Upper lobe of right lung (tissue), 1 donor: Measurements from ENCODE around the gene ZBTB8OS. TPM values are rescaled to one million over a fixed set of nuclear protein-coding genes. Genes with fewer than 3 reads are reported as not detected.
"Not testable (repeated sequence)": the region's sequence is repeated elsewhere in the genome, so short reads cannot be mapped to it uniquely, and the experiment has no call there.

ENCODE experiments used
- ATAC-seq: fragments of 200-7000 bp; cut with Tn5 transposase; one replicate; pipeline ENCODE4 v1.9.1; 2020; ENCODE audit warnings: mild to moderate bottlenecking, moderate library complexity
- DNase-seq: peaks from one replicate; pipeline ENCODE4 v3.0.0-alpha.2; 2020
- H3K27ac ChIP-seq: fragments of 200-600 bp; one replicate; pipeline ENCODE4 v1.8.0; 2022
- H3K27me3 ChIP-seq: fragments of 200-600 bp; one replicate; pipeline ENCODE4 v1.8.0; 2022; ENCODE audit warnings: mild to moderate bottlenecking
- H3K36me3 ChIP-seq: fragments of 200-600 bp; one replicate; pipeline ENCODE4 v1.8.0; 2022
- H3K4me1 ChIP-seq: fragments of 200-600 bp; one replicate; pipeline ENCODE4 v1.8.0; 2022
- H3K4me3 ChIP-seq: fragments of 200-600 bp; one replicate; pipeline ENCODE4 v1.8.0; 2022; ENCODE audit warnings: mild to moderate bottlenecking
- H3K9me3 ChIP-seq: fragments of 200-600 bp; one replicate; pipeline ENCODE4 v1.8.0; 2022
- intact Hi-C: fragments of 100-400 bp; cut with DNase I; formaldehyde crosslinking; loops from one replicate; pipeline ENCODE4 v1.11.0; 2022
- total RNA-seq: library from RNA; stranded (reverse); fragmentation: NEBNext Ultra II Directional; extraction: Animal tissue kit (Norgen Biotek cat#: 25700); gene quantifications from one replicate; pipeline ENCODE4 v1.2.1, GENCODE V29; 2021
- TF ChIP-seq, protein P1 (sequence below): fragments of 200-600 bp; IDR thresholded peaks from one replicate; pipeline ENCODE4 v1.8.0; 2022; ENCODE audit warnings: antibody characterized with exemption
- donor health status: DM: no; HTN: yes; CAD: no; lungs with severe emphysema.

The ZBTB8OS gene
- total RNA-seq, 1 donor from 2014 or later: 47.8 TPM

GRCh38 chr1:32685498-32685897 is 35.1 kb upstream of the ZBTB8OS start:
- TF ChIP-seq, protein P1, sequence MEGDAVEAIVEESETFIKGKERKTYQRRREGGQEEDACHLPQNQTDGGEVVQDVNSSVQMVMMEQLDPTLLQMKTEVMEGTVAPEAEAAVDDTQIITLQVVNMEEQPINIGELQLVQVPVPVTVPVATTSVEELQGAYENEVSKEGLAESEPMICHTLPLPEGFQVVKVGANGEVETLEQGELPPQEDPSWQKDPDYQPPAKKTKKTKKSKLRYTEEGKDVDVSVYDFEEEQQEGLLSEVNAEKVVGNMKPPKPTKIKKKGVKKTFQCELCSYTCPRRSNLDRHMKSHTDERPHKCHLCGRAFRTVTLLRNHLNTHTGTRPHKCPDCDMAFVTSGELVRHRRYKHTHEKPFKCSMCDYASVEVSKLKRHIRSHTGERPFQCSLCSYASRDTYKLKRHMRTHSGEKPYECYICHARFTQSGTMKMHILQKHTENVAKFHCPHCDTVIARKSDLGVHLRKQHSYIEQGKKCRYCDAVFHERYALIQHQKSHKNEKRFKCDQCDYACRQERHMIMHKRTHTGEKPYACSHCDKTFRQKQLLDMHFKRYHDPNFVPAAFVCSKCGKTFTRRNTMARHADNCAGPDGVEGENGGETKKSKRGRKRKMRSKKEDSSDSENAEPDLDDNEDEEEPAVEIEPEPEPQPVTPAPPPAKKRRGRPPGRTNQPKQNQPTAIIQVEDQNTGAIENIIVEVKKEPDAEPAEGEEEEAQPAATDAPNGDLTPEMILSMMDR: no peak
- no peak overlapping the region for H3K27ac ChIP-seq
- H3K4me3 ChIP-seq: no peak overlapping the region
- no peaks in the 10 kb centered on the region for H3K9me3 ChIP-seq
- intact Hi-C loops: no loop called here
- H3K36me3 ChIP-seq: peaks cover 56% of the 10 kb centered on the region
- DNase-seq (no peak), ATAC-seq (no peak)
- no peaks in the 10 kb centered on the region for H3K27me3 ChIP-seq
- H3K4me1 ChIP-seq: peaks cover 29% of the 10 kb centered on the region

DNA sequence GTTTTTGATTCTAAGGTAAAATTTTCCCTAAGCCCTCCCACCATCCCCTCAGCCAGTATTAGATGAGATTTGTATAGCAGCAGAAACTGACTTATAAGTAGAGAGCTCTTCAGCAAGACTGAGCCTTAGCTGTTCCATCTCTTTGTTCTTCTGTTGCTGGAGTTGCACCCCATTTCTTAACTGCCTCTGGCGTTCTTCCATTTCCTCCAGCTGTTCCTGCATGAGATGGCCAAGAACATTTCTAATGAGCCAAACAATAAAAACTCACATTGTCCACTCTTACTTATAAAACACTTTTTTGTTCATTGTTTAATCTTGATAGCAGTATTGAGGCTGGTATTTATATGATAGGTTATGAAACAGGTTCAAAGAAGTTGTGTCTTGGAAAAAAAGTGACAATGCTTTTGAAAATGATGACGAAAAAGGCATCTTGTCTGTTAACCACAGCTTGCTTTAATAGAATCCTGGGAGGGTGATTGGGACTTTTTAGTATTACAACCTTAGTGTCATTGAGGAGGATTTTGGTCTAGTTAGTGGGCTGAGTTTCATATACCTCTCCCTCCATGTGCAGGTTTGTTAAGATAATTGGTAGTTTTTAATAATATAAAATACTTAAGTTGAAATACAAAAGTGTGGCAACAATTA is 33.9 kb upstream of the ZBTB8OS start:
- peak overlapping the region; percentile 43 for H3K27ac ChIP-seq
- H3K4me1 ChIP-seq: peaks cover 29% of the 10 kb centered on the region
- H3K4me3 ChIP-seq: no peak overlapping the region
- intact Hi-C loops: no loop called here
- TF ChIP-seq, protein P1: no peak
- H3K36me3 ChIP-seq: peaks cover 67% of the 10 kb centered on the region
- ATAC-seq (no peak), DNase-seq (peak; percentile 5)
- H3K9me3 ChIP-seq: no peaks in the 10 kb centered on the region
- no peaks in the 10 kb centered on the region for H3K27me3 ChIP-seq

GRCh38 chr1:32683397-32683796 is 33.0 kb upstream of the ZBTB8OS start:
- intact Hi-C loops: no loop called here
- H3K36me3 ChIP-seq: peaks cover 74% of the 10 kb centered on the region

DNA sequence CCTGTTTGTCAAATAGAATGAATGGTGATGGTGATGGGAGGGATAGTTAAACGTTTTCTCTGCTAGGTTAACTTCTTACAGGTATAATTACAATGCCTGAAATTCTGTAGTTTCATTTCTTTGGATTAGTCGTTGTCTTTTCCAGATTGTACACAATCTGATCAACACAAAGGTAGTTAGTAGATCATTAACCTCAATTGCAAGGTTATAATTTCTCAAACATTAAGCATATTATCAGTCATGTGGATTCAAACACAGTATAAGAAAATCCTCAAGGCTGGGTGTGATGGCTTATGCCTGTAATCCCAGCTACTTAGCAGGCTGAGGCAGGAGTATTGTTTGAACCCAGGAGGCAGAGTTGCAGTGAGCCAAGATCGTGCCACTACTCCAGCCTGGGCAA is 31.6 kb upstream of the ZBTB8OS start:
- no peaks in the 10 kb centered on the region for H3K27me3 ChIP-seq
- peak overlapping the region; percentile 49 for H3K27ac ChIP-seq
- ATAC-seq (no peak), DNase-seq (no peak)
- H3K36me3 ChIP-seq: peaks cover 84% of the 10 kb centered on the region
- no peaks in the 10 kb centered on the region for H3K9me3 ChIP-seq
- intact Hi-C loops: no loop called here
- H3K4me1 ChIP-seq: peaks cover 29% of the 10 kb centered on the region
- H3K4me3 ChIP-seq: no peak overlapping the region
- TF ChIP-seq, protein P1: no peak

More at GRCh38 chr1:32683397-32683796, 33.0 kb upstream of the ZBTB8OS start:
- Histone ChIP-seq H3K9me3 (no peaks in the 10 kb centered on the region), H3K27me3 (no peaks in the 10 kb centered on the region), H3K4me1 (peaks cover 29% of the 10 kb centered on the region), H3K4me3 (no peak overlapping the region), H3K27ac (peak overlapping the region; percentile 43)
- TF ChIP-seq, protein P1: no peak
- DNase-seq: no peak
- no peak for ATAC-seq

GRCh38 chr1:32681509-32681908 is 31.2 kb upstream of the ZBTB8OS start:
- no peaks in the 10 kb centered on the region for H3K9me3 ChIP-seq
- H3K36me3 ChIP-seq: peaks cover 84% of the 10 kb centered on the region
- intact Hi-C loops: no loop called here
- H3K27ac ChIP-seq: peak overlapping the region; percentile 49
- TF ChIP-seq, protein P1: no peak
- no peak overlapping the region for H3K4me3 ChIP-seq
- DNase-seq: no peak
- H3K4me1 ChIP-seq: peaks cover 29% of the 10 kb centered on the region
- no peaks in the 10 kb centered on the region for H3K27me3 ChIP-seq
- peak; percentile 60 for ATAC-seq

DNA sequence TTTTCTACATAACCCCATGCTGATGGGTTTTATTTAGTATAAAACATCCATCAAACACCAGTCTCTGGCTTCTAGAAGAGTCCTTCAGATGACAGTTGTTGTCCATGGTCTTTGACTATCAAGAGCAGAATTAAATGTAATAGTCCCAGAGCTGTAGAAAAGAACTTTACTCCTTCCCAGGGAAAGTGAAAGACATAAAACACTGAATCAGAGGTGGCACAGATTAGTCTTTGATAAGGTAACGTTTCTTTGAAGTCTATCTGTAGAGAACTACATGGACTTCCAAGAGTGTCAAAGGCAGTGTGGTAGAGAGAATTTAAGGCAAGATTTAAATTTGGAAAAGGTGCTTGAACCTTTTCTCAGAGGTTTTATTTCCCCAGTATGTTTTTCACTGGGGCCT is 30.3 kb upstream of the ZBTB8OS start:
- Histone ChIP-seq H3K27ac (peak overlapping the region; percentile 15), H3K9me3 (no peaks in the 10 kb centered on the region), H3K4me1 (peaks cover 29% of the 10 kb centered on the region), H3K36me3 (peaks cover 84% of the 10 kb centered on the region), H3K27me3 (no peaks in the 10 kb centered on the region), H3K4me3 (no peak overlapping the region)
- DNase-seq (no peak), ATAC-seq (no peak)
- intact Hi-C loops: no loop called here
- TF ChIP-seq, protein P1: no peak

DNA sequence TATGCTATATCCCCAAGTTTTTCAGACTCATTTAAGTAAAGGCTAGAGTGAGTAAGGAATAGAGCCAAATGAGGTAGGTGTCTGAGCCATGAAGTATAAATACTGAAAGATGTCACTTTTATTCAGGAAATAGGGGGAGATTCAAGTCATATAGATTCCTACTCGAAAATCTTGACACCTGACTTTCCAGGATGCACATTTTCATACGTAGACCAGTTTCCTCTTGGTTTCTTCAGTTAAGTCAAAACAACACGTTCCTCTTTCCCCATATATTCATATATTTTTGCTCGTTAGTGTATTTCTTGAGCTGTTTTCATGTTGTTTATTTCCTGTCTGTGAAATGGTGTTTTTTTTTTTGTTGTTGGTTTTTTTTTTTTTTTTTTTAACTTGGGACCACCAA is 29.6 kb upstream of the ZBTB8OS start:
- H3K4me3 ChIP-seq, H3K9me3 ChIP-seq, intact Hi-C loops, ATAC-seq, H3K27ac ChIP-seq, DNase-seq, H3K27me3 ChIP-seq: not testable (repeated sequence)
- peaks cover 29% of the 10 kb centered on the region for H3K4me1 ChIP-seq
- peaks cover 84% of the 10 kb centered on the region for H3K36me3 ChIP-seq
